HT-29 (cell line): ENCODE data around the gene VWA8. TPM values are rescaled to one million over a fixed set of nuclear protein-coding genes. Genes with fewer than 3 reads are reported as not detected.

Experiments used
- DNase-seq: peaks from one replicate; pipeline ENCODE4 v3.0.0-alpha.2; 2015; ENCODE audit warnings: low spot score
- small RNA-seq: library from RNA; depleted of rRNA; stranded (forward); fragments of <200 nt; gene quantifications from one replicate; pipeline ENCODE3, GENCODE V24; 2014
- total RNA-seq: library from RNA; depleted of rRNA; stranded (reverse); fragments of >200 nt; shearing (Covaris generic); gene quantifications from 2 replicates; pipeline ENCODE4 v1.2.3, GENCODE V29; 2014; rRNA removed

The VWA8 gene
- total RNA-seq, 1 experiment from 2014 or later, result 17.2 TPM

DNA sequence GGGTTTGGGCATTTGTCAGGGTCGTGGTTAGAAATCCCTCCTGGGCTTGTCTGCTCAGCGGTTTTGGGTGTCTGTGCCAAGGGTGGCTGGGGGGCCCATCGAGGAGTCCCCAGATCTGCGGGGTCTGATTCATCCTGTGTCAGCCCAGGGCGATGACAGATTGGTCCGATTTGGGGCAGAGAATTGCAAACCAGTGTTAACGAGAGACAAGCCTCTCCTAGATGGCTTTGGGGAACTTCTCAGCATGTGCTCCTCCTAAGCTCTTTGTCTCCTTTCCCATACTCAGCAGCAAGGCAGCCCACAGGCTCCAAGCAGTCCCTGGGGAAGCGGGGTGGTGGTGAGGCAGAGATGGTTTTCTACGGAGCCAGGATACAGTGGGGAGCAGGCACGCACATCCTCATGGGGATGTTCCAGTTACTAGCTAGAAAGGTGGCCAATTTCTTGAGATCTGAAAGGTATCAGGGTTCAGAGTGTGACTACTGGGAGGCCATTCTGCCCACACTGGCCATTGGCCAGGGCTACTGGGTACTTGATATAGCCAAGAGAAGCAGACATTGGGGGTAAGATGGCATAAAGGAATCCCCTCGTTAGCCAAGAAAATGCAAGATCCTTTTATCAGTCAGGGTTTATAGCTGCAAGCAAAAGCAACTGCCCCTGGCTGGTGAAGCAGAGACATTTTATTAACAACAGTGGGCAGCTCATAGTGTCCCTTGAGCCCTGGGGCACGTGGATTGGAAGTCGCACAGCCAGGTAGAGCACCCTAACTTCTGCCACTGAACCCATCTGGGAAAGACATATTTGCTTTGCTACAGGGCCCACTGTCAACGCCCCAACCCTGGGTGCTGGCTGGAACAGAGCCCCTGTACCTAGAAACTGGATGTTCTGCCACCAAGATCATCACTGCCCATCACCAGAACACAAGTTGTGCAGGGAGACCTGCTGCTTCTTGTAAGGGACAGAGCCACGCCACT, 440.0 kb downstream of the VWA8 start:
- DNase-seq, result no peak

DNA sequence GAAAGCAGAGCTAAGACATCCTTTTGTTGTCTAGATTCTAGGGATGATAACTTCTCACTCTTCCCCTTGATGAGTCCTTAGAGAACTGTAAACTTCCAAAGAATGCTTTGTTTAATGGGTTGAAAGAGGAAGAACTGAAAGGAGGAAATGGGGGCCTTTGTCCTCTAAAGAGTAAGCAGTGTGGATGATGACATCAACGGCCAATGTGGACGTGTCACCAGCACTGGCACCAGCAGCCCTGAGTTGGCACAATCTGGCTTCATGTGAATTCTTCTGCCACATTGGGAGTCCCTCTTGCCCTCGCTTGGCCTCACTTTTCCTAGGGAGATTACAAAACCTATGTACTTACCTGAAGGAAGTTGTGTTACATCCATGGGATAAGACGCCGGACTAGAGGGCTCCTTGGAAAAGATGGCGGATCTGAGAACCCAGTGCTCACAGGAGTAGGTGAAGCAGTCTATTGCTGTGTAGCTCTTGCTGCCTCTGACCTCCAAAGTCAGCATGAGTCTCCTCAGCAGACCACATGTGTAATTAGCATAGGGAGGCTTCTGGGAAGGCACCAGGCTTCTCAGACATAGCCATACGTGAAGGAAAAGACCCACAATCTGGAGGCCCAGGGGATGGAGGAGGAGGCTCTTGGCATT, 440.8 kb downstream of the VWA8 start:
- no peak for DNase-seq

Small RNA genes lying within 50 kb of the gene (small RNA-seq; reads per million reads assigned to genes)
- gene RN7SL515P (not detected), gene RNU6-74P (not detected), gene RPS28P8 (not detected)

Other genes starting within 250 kb of the VWA8 start
- gene DGKH, start 87.5 kb upstream of the VWA8 start, total RNA-seq, result 22.3 and 25.1 TPM in 2 replicates